ENCODE measurements around the gene RAD51B. TPM values are rescaled to one million over a fixed set of nuclear protein-coding genes. Genes with fewer than 3 reads are reported as not detected.
A peak's percentile ranks its signal among the peaks of the same experiment; 100 is the strongest.

Gene RAD51B
- total RNA-seq, 2 donors from 2014 or later = 31.1 to 67.3 TPM

DNA sequence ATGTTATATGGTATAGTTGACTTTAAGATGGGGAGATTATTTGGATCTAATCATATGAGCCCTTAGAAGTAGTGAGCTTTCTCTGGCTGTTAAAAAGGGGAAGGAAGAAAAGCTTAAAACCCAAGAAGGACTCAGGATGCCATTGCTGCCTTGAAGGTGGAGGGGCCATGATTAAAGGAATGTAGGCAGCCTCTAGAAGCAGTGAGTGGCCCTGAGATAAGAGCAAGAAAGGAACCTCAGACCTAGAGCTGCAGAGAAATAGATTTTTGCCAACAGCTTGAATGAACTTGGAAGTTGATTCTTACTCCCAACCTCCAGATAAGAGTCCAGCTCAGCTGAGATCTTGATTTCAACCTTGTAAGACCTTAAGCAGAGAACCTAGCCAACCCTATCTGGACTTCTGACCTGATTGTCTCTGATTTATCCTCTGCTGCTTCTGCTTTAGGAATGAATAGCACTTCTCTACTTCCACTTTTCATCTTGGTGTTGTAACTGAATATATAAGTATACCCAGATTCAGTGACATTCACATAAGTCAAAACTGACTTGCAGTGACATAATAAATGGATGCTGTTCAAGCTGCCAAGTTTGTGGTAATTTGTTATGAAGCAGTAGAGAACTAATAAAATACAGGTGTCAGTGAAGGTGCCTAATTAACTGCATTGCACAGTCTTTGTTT is 33.5 kb downstream of the RAD51B start:
- Mint-ChIP-seq H3K36me3 (peaks cover 23% of the 10 kb centered on the region), H3K9me3 (no peaks in the 10 kb centered on the region), H3K27me3 (peaks cover 19 to 24% of the 10 kb centered on the region in 2 donors), H3K4me3 (no peak overlapping the region), H3K4me1 (ENCODE audit: low read depth in 2 of 2) (peaks cover 26 to 39% of the 10 kb centered on the region in 2 donors), H3K27ac (no peak overlapping the region)
- ATAC-seq (peak in 1 of 2 donors; percentile 52), DNase-seq (ENCODE audit: low spot score) (no peak)

DNA sequence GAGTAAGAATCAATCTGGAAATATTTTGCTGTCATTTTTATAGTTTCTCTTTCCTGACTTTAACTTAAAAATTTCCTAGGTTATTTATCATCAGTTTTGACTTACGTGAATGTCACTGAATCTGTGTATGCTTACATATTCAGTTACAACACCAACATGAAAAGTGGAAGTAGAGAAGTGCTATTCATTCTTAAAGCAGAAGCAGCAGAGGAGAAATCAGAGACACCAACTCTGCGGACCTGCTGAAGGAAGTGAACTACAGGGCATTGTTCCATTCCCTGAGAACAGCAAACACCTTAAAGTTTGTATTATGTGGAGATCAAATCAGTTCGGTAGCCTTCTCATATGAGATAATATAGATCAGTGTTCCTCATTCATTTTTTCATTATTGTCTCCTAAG is 34.1 kb downstream of the RAD51B start:
- no peak overlapping the region for H3K4me3 Mint-ChIP-seq
- H3K4me1 Mint-ChIP-seq (ENCODE audit: low read depth in 2 of 2) = peaks cover 25 to 38% of the 10 kb centered on the region in 2 donors
- H3K27ac Mint-ChIP-seq = no peak overlapping the region
- no peaks in the 10 kb centered on the region for H3K9me3 Mint-ChIP-seq
- no peak for DNase-seq (ENCODE audit: low spot score)
- ATAC-seq = no peak
- peaks cover 17% of the 10 kb centered on the region for H3K36me3 Mint-ChIP-seq
- peaks cover 19 to 28% of the 10 kb centered on the region in 2 donors for H3K27me3 Mint-ChIP-seq

DNA sequence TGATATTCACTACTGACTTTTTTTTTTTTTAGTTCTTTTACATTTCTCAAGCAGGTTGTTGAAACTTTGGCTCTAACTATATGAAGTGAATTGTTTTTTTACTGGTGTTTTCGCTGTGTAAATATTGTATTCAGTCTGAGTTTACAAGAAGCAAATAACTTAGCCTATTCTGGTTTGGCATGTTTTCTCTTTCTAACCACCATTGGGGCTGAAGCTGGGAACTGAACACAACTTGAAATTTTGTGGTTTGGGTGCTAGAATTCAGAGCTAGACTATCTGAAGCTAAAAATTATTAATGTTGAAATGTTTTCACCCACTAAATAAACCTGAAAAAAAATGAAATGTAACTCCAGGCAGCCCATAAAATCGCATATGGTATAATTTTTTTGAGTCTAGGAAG is 37.2 kb downstream of the RAD51B start:
- peaks cover 10 to 21% of the 10 kb centered on the region in 2 donors for H3K27me3 Mint-ChIP-seq

DNA sequence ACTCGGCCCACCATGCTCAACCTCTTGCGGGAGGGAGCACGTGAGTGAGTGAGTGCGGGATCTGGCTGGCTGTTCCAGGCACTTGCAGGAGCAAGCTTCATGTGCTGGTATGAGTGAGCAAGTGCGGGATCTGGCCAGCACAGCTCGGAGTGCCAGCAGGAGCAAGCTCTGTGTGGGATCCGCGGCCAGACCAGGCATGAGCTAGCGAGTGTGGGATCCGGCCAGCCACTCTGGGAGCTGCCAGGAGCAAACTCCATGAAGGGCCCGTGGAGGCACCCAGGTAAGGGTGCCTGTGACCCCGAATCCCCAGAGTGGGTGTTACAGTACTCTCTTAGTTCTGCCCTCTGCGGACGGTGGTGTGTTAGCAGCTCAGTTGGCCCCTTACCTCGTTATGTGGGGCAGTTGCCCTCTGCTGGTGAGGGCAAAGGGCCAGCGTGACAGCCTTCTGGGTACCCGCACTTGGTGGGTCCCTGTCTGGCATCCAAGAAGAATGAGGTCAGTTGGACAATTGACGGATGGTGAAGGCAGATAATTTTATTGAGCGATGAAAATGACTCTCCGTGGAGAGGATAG is 38.3 kb downstream of the RAD51B start:
- Mint-ChIP-seq H3K4me1 (ENCODE audit: low read depth in 2 of 2) (peaks cover 25 to 27% of the 10 kb centered on the region in 2 donors), H3K27me3 (peaks cover 10 to 19% of the 10 kb centered on the region in 2 donors), H3K4me3 (no peak overlapping the region), H3K9me3 (no peaks in the 10 kb centered on the region), H3K27ac (no peak overlapping the region), H3K36me3 (no peaks in the 10 kb centered on the region)
- DNase-seq (ENCODE audit: low spot score) = no peak
- no peak for ATAC-seq

More for the DNA sequence above, 37.2 kb downstream of the RAD51B start:
- Mint-ChIP-seq H3K27ac (no peak overlapping the region), H3K36me3 (no peaks in the 10 kb centered on the region), H3K4me3 (peak overlapping the region; percentile 43), H3K4me1 (ENCODE audit: low read depth in 2 of 2) (peaks cover 25 to 27% of the 10 kb centered on the region in 2 donors), H3K9me3 (no peaks in the 10 kb centered on the region)
- ATAC-seq (no peak), DNase-seq (ENCODE audit: low spot score) (no peak)

DNA sequence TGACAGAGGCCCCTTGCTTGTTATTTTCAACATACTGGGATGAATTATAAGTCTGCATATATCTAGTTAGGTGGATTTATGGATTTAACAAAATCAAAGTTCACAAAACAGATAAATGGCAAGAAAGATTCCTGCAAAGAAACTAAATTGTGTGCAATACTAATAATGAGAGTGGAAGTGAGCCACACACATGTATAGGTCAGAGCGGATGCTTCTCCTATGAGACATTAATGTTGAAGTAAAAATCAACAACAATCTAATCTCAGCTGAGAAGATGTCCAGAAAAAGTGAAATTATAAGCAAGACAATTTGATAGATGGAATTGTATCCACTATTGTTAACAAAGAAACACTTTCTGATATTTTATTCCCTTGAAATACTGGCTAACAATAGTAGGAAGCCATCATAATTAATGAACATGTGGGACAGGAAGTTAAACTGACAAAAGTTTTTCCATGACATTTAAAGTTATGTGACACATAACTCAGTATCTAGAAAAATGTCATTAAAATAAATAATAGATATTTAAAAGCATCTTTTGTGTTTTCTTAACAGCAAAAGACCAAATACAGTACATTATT is 39.7 kb downstream of the RAD51B start:
- Mint-ChIP-seq H3K4me1 (ENCODE audit: low read depth in 2 of 2) (peaks cover 22 to 25% of the 10 kb centered on the region in 2 donors), H3K4me3 (no peak overlapping the region), H3K9me3 (no peaks in the 10 kb centered on the region), H3K27ac (no peak overlapping the region), H3K36me3 (no peaks in the 10 kb centered on the region), H3K27me3 (peaks cover 0 to 12% of the 10 kb centered on the region in 2 donors)
- no peak for DNase-seq (ENCODE audit: low spot score)
- ATAC-seq = no peak

DNA sequence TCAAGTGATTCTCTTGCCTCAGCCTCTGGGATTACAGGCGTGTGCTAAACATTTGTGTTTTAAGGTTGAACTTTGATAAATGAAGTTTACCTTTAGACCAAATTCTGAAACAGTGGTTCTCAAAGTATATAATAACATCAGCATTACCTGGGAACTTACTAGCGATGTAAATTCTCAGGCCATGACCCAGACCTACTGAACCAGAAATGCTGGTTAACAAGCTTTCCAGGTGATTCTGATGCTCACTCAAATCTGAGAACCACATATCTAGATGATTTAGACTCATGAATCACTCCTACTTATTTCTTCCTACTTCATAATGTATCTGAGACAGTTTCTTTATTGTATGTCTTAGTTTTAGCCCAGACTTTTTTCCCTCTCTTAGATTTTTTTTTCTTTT is 43.6 kb downstream of the RAD51B start:
- H3K9me3 Mint-ChIP-seq = no peaks in the 10 kb centered on the region
- no peak for ATAC-seq
- H3K4me3 Mint-ChIP-seq = no peak overlapping the region
- peaks cover 18% of the 10 kb centered on the region for H3K36me3 Mint-ChIP-seq
- no peak overlapping the region for H3K27ac Mint-ChIP-seq
- DNase-seq (ENCODE audit: low spot score) = no peak
- H3K4me1 Mint-ChIP-seq (ENCODE audit: low read depth in 2 of 2) = peaks cover 14 to 15% of the 10 kb centered on the region in 2 donors
- peaks cover 0 to 6% of the 10 kb centered on the region in 2 donors for H3K27me3 Mint-ChIP-seq

DNA sequence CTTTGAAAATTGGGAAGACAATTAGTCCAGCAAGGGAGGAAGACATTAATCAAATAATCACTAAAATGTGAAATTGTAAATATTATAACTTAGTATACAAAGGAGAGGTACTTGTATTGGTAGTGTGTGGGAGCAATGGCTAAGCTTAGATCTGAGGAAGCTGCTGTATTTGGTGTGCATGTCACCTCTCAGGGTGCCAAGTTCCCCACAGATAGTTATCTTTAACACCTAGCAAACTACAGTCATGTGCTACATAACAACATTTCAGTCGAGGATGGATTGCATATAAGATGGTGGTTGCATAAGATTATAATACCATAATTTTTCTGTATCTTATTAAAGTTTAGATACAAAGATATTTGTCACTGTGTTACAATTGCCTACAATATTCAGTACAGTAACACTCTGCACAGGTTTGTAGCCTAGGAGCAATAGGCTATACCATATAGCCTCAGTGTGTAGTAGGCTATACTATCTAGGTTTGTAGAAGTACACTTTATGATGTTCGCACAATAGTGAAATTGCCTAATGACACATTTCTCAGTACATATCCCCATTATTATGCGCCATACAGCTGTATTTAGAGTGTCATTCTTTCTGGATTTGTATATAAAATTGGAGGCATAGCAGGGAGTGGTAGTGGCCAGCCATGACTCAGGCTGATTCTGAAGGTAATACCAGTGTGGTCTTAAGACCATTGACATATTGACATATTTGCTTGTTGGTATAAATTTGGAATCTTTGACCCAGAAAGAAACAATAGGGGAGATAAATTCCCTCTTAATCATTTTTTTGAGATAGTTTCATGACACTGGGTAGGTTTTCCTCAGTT is 55.8 kb downstream of the RAD51B start:
- H3K4me1 Mint-ChIP-seq (ENCODE audit: low read depth in 2 of 2) = peaks cover 0 to under 1% of the 10 kb centered on the region in 2 donors
- no peaks in the 10 kb centered on the region for H3K9me3 Mint-ChIP-seq
- H3K27me3 Mint-ChIP-seq = no peaks in the 10 kb centered on the region
- no peak overlapping the region for H3K27ac Mint-ChIP-seq
- peak in 1 of 2 donors; percentile 73 for ATAC-seq
- no peaks in the 10 kb centered on the region for H3K36me3 Mint-ChIP-seq
- H3K4me3 Mint-ChIP-seq = no peak overlapping the region
- DNase-seq (ENCODE audit: low spot score) = no peak

DNA sequence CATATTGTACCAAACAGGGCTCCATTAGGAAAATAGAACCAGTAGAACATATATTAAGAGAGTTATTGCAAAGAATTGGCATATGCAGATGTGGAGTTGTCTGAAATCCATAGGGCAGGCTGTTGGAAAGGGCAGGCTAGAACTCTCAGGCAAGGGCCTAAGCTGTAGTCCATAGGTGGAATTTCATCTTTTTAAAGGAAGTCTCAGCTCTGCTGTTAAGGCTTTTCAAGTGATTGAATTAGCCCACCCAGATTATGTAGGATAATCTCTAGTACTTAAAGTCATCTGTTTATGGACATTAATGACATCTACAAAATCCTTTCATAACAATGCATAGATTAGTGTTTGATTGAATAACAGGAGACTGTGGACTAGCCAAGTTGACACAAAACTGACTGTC is 59.4 kb downstream of the RAD51B start:
- H3K27me3 Mint-ChIP-seq = no peaks in the 10 kb centered on the region
- no peak overlapping the region for H3K4me3 Mint-ChIP-seq
- DNase-seq (ENCODE audit: low spot score) = no peak

DNA sequence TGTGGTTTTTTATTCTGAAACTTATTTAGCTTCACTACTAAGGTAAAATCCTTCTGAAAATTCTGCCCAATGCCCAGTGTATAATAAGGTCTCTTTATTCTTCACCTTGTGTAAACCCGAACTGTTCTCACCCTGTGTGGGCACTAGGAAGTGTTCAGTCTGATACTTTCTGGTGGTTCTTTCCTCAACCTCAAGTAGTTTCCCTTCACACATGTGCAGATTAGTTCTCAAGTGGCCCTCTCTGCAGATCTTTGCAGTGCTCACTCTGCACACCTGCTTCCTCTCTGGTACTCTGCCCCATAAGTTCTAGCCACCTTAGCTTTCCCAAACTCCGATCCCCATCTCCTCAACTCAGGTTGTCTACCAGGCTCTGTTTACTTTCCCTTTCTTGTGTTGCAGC is 61.6 kb downstream of the RAD51B start:
- Mint-ChIP-seq H3K4me3 (peak overlapping the region; percentile 21), H3K9me3 (no peaks in the 10 kb centered on the region), H3K36me3 (no peaks in the 10 kb centered on the region), H3K27ac (no peak overlapping the region), H3K27me3 (no peaks in the 10 kb centered on the region), H3K4me1 (ENCODE audit: low read depth in 2 of 2) (peaks cover 28 to 35% of the 10 kb centered on the region in 2 donors)
- ATAC-seq = peak; percentile 71 to 85
- no peak for DNase-seq (ENCODE audit: low spot score)

More for the DNA sequence above, 59.4 kb downstream of the RAD51B start:
- Mint-ChIP-seq H3K27ac (no peak overlapping the region), H3K36me3 (no peaks in the 10 kb centered on the region), H3K4me1 (ENCODE audit: low read depth in 2 of 2) (peaks cover 28 to 30% of the 10 kb centered on the region in 2 donors), H3K9me3 (no peaks in the 10 kb centered on the region)
- ATAC-seq = no peak

DNA sequence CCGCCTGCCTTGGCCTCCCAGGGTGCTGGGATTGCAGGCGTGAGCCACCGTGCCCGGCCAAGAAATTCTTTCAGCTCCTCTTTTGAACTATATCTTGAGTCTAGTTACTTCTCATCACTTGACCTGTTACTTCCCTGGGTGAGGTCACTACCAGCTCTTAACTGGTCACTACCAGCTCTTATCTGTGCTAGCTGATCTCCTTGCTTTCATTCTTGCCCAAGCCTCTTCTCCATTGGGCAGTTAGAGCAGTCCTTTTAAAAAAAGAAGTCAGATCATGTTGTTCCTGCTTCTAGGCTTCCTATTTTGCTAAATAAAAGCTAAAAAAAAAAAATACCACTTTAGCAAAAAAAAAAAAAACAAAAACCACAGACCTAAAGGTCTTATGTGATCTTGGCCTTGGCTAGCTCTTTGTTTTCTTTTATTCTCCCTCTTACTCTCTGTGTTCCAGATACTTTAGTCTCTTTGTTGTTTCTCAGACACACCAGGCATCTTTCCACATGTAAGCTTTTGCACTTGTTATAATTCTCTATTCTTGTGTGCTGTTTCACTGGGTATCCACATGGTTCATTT is 63.5 kb downstream of the RAD51B start:
- Mint-ChIP-seq H3K36me3 (no peaks in the 10 kb centered on the region), H3K27me3 (no peaks in the 10 kb centered on the region), H3K4me3 (no peak overlapping the region), H3K4me1 (ENCODE audit: low read depth in 2 of 2) (peaks cover 28 to 35% of the 10 kb centered on the region in 2 donors), H3K9me3 (no peaks in the 10 kb centered on the region), H3K27ac (no peak overlapping the region)
- ATAC-seq (peak in 1 of 2 donors; percentile 56), DNase-seq (ENCODE audit: low spot score) (no peak)

DNA sequence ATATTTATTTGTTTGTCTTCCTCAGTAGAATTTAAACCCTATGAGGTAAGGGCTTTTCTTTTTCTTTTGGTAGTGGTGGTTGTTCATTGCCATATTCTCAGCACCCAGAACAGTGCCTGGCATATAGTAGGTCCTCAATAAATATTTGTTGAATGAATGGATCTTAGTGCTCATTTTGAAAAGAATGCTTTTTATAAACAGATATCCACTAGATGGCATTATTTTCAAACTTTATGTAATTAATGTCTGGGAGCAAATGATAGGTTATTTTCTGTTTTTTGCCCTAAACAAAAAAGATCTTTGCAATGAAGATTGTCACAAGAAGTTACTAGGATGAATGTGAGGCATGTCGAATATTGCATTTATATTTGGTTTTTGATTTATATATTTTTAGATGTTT is 64.1 kb downstream of the RAD51B start:
- no peak for ATAC-seq
- DNase-seq (ENCODE audit: low spot score) = no peak
- Mint-ChIP-seq H3K9me3 (no peaks in the 10 kb centered on the region), H3K4me3 (no peak overlapping the region), H3K36me3 (no peaks in the 10 kb centered on the region), H3K4me1 (ENCODE audit: low read depth in 2 of 2) (peaks cover 28 to 35% of the 10 kb centered on the region in 2 donors), H3K27me3 (no peaks in the 10 kb centered on the region), H3K27ac (no peak overlapping the region)

DNA sequence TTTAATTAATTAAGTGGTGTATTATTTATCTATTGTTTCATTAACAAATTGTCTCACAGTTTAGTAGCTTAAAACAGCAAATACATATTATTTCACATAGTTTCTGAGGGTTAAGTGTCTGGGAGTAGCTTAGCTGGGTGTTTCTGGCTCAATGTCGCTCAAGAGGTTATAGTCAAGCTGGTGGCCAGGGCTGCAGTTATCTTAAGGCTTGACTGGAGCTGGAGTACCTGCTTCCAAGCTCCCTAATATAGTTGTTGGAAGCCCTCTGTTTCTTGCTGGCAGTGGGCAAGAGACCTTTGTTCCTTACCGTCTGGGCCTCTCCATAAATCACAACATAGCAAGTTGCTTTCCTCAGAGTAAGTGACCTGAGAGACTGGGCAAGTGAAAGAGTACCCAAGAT is 66.6 kb downstream of the RAD51B start:
- ATAC-seq (no peak), DNase-seq (ENCODE audit: low spot score) (no peak)
- H3K4me1 Mint-ChIP-seq (ENCODE audit: low read depth in 2 of 2) = peaks cover 22 to 28% of the 10 kb centered on the region in 2 donors
- H3K27ac Mint-ChIP-seq = no peak overlapping the region
- H3K9me3 Mint-ChIP-seq = no peaks in the 10 kb centered on the region
- no peaks in the 10 kb centered on the region for H3K36me3 Mint-ChIP-seq
- H3K4me3 Mint-ChIP-seq = no peak overlapping the region
- no peaks in the 10 kb centered on the region for H3K27me3 Mint-ChIP-seq

DNA sequence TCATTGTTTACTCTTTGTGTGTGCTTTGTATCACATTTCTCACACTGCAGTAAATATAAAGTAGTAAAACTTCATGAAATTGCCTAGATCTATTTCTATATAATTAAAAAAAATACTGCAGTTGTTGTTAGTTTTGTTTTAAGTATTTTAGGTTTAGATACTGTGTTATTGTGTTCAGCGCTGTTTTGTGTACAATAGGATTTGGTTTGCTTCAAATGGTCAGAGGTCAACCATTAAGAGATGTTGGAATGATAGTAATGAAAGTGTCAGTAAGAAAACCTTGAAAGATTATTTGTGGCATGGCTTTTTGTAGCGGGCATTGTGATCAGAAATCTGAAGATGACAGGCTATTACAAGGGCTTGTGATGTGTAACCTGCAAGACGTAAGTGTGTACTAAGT is 67.9 kb downstream of the RAD51B start:
- no peak overlapping the region for H3K4me3 Mint-ChIP-seq
- H3K4me1 Mint-ChIP-seq (ENCODE audit: low read depth in 2 of 2) = peaks cover 10 to 15% of the 10 kb centered on the region in 2 donors
- DNase-seq (ENCODE audit: low spot score) = no peak
- no peak overlapping the region for H3K27ac Mint-ChIP-seq
- H3K36me3 Mint-ChIP-seq = no peaks in the 10 kb centered on the region
- ATAC-seq = no peak
- no peaks in the 10 kb centered on the region for H3K27me3 Mint-ChIP-seq
- H3K9me3 Mint-ChIP-seq = no peaks in the 10 kb centered on the region
